Lung (tissue), 12 donors: Measurements from ENCODE around the gene CLIC4. TPM values are rescaled to one million over a fixed set of nuclear protein-coding genes. Genes with fewer than 3 reads are reported as not detected.
A peak's percentile ranks its signal among the peaks of the same experiment; 100 is the strongest.

Experiments used
- ATAC-seq: fragments of 200-7000 bp; cut with Tn5 transposase; one replicate; pipeline ENCODE4 v1.9.1; 2020; ENCODE audit warnings: moderate number of reproducible peaks; ENCODE audit not compliant: insufficient read depth, low FRiP score
- DNase-seq, 3 donors: peaks; one replicate each; pipeline ENCODE4 v3.0.0-alpha.2; 2013 to 2017
- H3K27ac ChIP-seq, 2 donors: one replicate each; pipeline ENCODE4 v1.5.1; 2013; ENCODE audit warnings: mild to moderate bottlenecking in 2 of 2, moderate library complexity in 2 of 2, control low read depth in 1 of 2, inconsistent platforms in 1 of 2, low read depth in 1 of 2, low read length in 1 of 2
- H3K27me3 ChIP-seq, 3 donors: one replicate each; pipeline ENCODE4 v1.5.1; 2013; ENCODE audit warnings: low read length in 2 of 3; ENCODE audit not compliant: control insufficient read depth in 3 of 3, insufficient read depth in 3 of 3
- H3K36me3 ChIP-seq, 4 donors: one replicate each; pipeline ENCODE4 v1.5.1; 2013; ENCODE audit warnings: low read length in 4 of 4, mild to moderate bottlenecking in 1 of 4, moderate library complexity in 1 of 4; ENCODE audit not compliant: control insufficient read depth in 4 of 4, insufficient read depth in 4 of 4
- H3K4me1 ChIP-seq, 5 donors: one replicate each; pipeline ENCODE4 v1.5.1; 2013; ENCODE audit warnings: low read length in 5 of 5, mild to moderate bottlenecking in 2 of 5, moderate library complexity in 1 of 5; ENCODE audit not compliant: control insufficient read depth in 5 of 5, insufficient read depth in 5 of 5
- H3K4me3 ChIP-seq: one replicate; pipeline ENCODE4 v1.5.1; 2013; ENCODE audit warnings: mild to moderate bottlenecking, control low read depth, moderate library complexity
- H3K9ac ChIP-seq, 2 donors: one replicate each; pipeline ENCODE4 v1.5.1; 2013; ENCODE audit warnings: low read length in 2 of 2, control low read depth in 1 of 2; ENCODE audit not compliant: insufficient read depth in 1 of 2
- H3K9me3 ChIP-seq, 4 donors: one replicate each; pipeline ENCODE4 v1.5.1; 2013; ENCODE audit warnings: low read length in 3 of 4, mild to moderate bottlenecking in 1 of 4, moderate library complexity in 1 of 4; ENCODE audit not compliant: control insufficient read depth in 4 of 4, insufficient read depth in 3 of 4
- CTCF ChIP-seq: IDR thresholded peaks from 2 replicates; pipeline ENCODE4 v1.5.1; 2012; ENCODE audit warnings: mild to moderate bottlenecking; ENCODE audit errors: control extremely low read depth, extremely low read depth
- WGBS, 2 donors: extraction: QIAGEN DNeasy Blood & Tissue Kit; methylation state at CpG; one replicate each; pipeline ENCODE4 v1.1.7; 2013; 5-methylcytosine and 5-hydroxymethylcytosine counted together
- polyA plus RNA-seq, 2 donors: library from polyadenylated mRNA; stranded (reverse); fragments of 200-250 nt; gene quantifications; one replicate each; pipeline ENCODE4 v1.2.1, GENCODE V29; 2013
- total RNA-seq, 2 donors: library from RNA; depleted of rRNA in 1 of 2; stranded (reverse); fragments of >200 nt in 1 of 2; gene quantifications; one replicate each; pipeline ENCODE4 v1.2.1, GENCODE V29; 2014 to 2021
- donor health status: control.
- donor health status: control.
- donor health status: Bipolar disorder and iron deficiency.
- donor health status: healthy.
- donor health status: DM: yes; HTN: yes; CAD: no.

Gene CLIC4
- total and polyA plus RNA-seq, 4 donors: 52.0 to 236 (median 166) TPM

- no peak for ATAC-seq
- Histone ChIP-seq H3K27me3 (no peaks in the 10 kb centered on the region), H3K4me1 (peaks cover 8 to 31% (median 15%) of the 10 kb centered on the region in 5 donors), H3K36me3 (no peaks in the 10 kb centered on the region), H3K9me3 (no peaks in the 10 kb centered on the region), H3K27ac (peak overlapping the region; percentile 50 to 84), H3K4me3 (no peak overlapping the region), H3K9ac (no peak overlapping the region)
- peak in 1 of 3 donors; percentile 80 for DNase-seq
- 72 to 89% methylated on average over 5 of the region's 5 CpGs for WGBS, 2 donors
- no peak for TF ChIP-seq CTCF
These were observed 10.1 kb upstream of the CLIC4 start for GRCh38 chr1:24735156-24735508.

- Histone ChIP-seq H3K27ac (peak overlapping the region; percentile 50 to 84), H3K27me3 (no peaks in the 10 kb centered on the region), H3K9me3 (no peaks in the 10 kb centered on the region), H3K4me3 (no peak overlapping the region), H3K9ac (no peak overlapping the region), H3K4me1 (peaks cover 4 to 26% (median 14%) of the 10 kb centered on the region in 5 donors), H3K36me3 (no peaks in the 10 kb centered on the region)
- 42 to 61% methylated on average over 16 of the region's 16 CpGs for WGBS, 2 donors
- DNase-seq (peak; percentile 95 to 99 (median 99)), ATAC-seq (peak; percentile 38)
- no peak for TF ChIP-seq CTCF
These were observed 9.5 kb upstream of the CLIC4 start for GRCh38 chr1:24735509-24736375.

GRCh38 chr1:24737368-24738117, 7.7 kb upstream of the CLIC4 start:
- H3K9ac ChIP-seq: no peak overlapping the region
- no peaks in the 10 kb centered on the region for H3K36me3 ChIP-seq
- no peak overlapping the region for H3K27ac ChIP-seq
- peaks cover 0 to 24% (median 8%) of the 10 kb centered on the region in 5 donors for H3K4me1 ChIP-seq
- no peaks in the 10 kb centered on the region for H3K27me3 ChIP-seq
- no peak overlapping the region for H3K4me3 ChIP-seq
- ATAC-seq: no peak
- 88 to 89% methylated on average over 6 of the region's 6 CpGs for WGBS, 2 donors
- no peaks in the 10 kb centered on the region for H3K9me3 ChIP-seq
- no peak for DNase-seq
- TF ChIP-seq CTCF: no peak
